Measurements from ENCODE around the gene KRT16. TPM values are rescaled to one million over a fixed set of nuclear protein-coding genes. Genes with fewer than 3 reads are reported as not detected.
"Not testable (repeated sequence)": the region's sequence is repeated elsewhere in the genome, so short reads cannot be mapped to it uniquely, and the experiment has no call there.

Gene KRT16
- total RNA-seq, 4 donors from 2014 or later, result 1.3 to 2.0 TPM; not detected in 2

DNA sequence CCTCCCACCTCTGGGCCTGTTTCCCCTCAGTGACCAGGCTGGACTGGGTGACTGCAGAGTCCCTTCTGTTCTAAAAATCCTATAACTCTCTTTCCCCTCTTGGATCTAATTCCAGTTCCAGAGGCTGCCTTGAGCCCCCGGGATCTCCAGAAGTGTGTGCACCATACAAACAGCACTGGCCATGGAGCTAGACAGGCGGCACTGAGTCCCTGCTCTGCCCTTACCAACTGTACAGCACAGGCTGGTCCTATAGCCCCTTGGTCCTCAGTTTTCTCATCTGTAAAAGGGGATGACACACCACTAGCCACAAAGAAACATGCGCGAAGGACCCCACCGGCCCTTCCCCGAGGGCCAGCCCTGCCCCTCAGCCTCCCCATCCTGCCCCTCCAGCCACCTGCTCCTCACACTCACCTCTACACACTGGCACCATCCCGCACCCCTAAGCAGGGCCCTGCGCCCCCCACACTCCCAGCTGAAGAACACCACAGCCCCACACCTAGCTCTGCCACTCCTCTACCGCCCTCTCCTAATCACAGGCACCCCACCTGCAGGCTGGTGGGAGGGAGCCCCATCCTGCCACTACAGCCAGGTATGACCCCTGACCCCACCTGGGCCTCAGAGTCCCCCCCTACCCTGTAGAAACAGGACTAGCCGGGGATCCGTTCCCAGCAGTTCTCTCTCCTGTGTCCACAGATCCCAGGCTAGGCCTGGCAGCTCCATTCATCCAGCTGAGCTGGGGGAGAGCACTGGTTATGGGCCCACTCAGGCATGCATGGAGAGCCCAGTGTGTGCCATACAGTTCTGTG, 913 bp upstream of the KRT16 start:
- H3K27me3 ChIP-seq, result no peaks in the 10 kb centered on the region
- no peak for DNase-seq
- no peak for TF ChIP-seq CTCF (IDR thresholded peaks at IDR 0.05)
- TF ChIP-seq POLR2A (IDR thresholded peaks at IDR 0.05), result no peak

GRCh38 chr17:41610965-41611640, 1.5 kb downstream of the KRT16 start:
- H3K36me3 ChIP-seq, result no peaks in the 10 kb centered on the region
- no peaks in the 10 kb centered on the region for H3K27me3 ChIP-seq
- TF ChIP-seq POLR2A (IDR thresholded peaks at IDR 0.05), result no peak
- 91 to 93% methylated on average over 21 to 23 of the region's 25 CpGs for WGBS, 2 donors
- no peak for DNase-seq
- no peaks in the 10 kb centered on the region for H3K9me3 ChIP-seq
- intact Hi-C loops (cut with DNase I), result no loop called here
- no peak overlapping the region for H3K27ac ChIP-seq
- no peaks in the 10 kb centered on the region for H3K4me1 ChIP-seq
- H3K4me3 ChIP-seq (replicated peaks in 1 of 3), result no peak overlapping the region

More for the DNA sequence above, 913 bp upstream of the KRT16 start:
- intact Hi-C loops (cut with DNase I), result no loop called here
- 80 to 83% methylated on average over 9 to 11 of the region's 11 CpGs for WGBS, 2 donors
- H3K4me1 ChIP-seq, result no peaks in the 10 kb centered on the region
- H3K4me3 ChIP-seq (replicated peaks in 1 of 3), result no peak overlapping the region
- no peaks in the 10 kb centered on the region for H3K36me3 ChIP-seq
- no peaks in the 10 kb centered on the region for H3K9me3 ChIP-seq
- H3K27ac ChIP-seq, result no peak overlapping the region

DNA sequence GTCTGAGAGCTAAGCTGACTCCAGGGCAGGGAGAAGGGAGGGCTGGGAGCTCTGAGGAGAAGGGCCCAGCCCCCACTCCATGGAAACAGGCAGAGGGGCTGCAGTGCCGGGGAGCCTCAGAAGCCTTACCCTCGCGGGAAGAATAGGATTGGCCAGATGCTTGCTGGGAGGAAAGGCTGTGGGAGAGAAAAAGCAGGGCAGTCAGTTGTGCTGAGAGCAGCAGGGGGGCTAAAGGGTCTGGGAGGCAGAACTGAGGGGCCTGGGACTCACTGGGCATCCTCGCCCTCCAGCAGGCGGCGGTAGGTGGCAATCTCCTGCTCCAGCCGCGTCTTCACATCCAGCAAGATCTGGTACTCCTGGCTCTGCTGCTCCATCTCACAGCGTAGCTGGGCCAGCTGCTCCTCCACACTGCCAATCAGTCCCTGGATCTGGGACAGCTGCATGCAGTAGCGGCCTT, 2.5 kb downstream of the KRT16 start:
- DNase-seq; H3K4me1 ChIP-seq; H3K27ac ChIP-seq; H3K4me3 ChIP-seq (replicated peaks in 1 of 3); intact Hi-C loops (cut with DNase I); H3K9me3 ChIP-seq; H3K27me3 ChIP-seq; H3K36me3 ChIP-seq: not testable (repeated sequence)
- WGBS, 2 donors, result 11% methylated on average over 9 to 10 of the region's 10 CpGs

GRCh38 chr17:41606930-41607329, 5.6 kb downstream of the KRT16 start:
- H3K4me3 ChIP-seq (replicated peaks in 1 of 3); H3K36me3 ChIP-seq; DNase-seq; H3K9me3 ChIP-seq; H3K27ac ChIP-seq; H3K4me1 ChIP-seq; H3K27me3 ChIP-seq; intact Hi-C loops (cut with DNase I): not testable (repeated sequence)
- 81 to 84% methylated on average over 4 of the region's 4 CpGs for WGBS, 2 donors

DNA sequence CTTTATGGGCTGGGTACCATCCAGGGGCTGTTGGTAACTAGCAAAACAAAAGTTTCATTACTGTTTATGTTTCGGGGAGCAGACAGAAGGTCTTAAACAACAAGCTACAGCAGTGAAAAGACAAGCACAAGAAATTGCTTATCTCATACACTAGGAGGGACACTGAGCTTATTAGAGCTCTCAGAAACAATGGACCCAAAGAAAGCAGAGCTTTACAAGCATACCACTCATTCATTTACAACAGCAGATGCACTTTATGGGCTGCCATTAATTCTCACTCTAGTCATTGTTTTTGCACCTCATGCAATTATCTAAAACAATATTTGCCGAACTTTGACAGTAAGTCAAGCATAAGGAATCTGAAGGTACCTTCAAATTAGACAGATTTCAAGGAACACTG, 10.0 kb downstream of the KRT16 start:
- H3K4me3 ChIP-seq (replicated peaks in 1 of 3), result no peak overlapping the region

GRCh38 chr17:41600318-41600717, 12.2 kb downstream of the KRT16 start:
- Histone ChIP-seq H3K9me3 (no peaks in the 10 kb centered on the region), H3K27me3 (no peaks in the 10 kb centered on the region), H3K4me3 (replicated peaks in 1 of 3) (no peak overlapping the region), H3K4me1 (no peaks in the 10 kb centered on the region), H3K27ac (no peak overlapping the region), H3K36me3 (no peaks in the 10 kb centered on the region)
- 69 to 74% methylated on average over 4 of the region's 4 CpGs for WGBS, 2 donors
- intact Hi-C loops (cut with DNase I), result no loop called here
- DNase-seq, result no peak
- TF ChIP-seq POLR2A (IDR thresholded peaks at IDR 0.05) (no peak), CTCF (IDR thresholded peaks at IDR 0.05) (no peak)

More for the DNA sequence above, 10.0 kb downstream of the KRT16 start:
- H3K9me3 ChIP-seq, result no peaks in the 10 kb centered on the region
- DNase-seq, result no peak
- no peaks in the 10 kb centered on the region for H3K27me3 ChIP-seq
- intact Hi-C loops (cut with DNase I), result no loop called here
- no peaks in the 10 kb centered on the region for H3K36me3 ChIP-seq
- no peak overlapping the region for H3K27ac ChIP-seq
- no peak for TF ChIP-seq POLR2A (IDR thresholded peaks at IDR 0.05)
- no peak for TF ChIP-seq CTCF (IDR thresholded peaks at IDR 0.05)
- WGBS, 2 donors, result 57 to 62% methylated on average over 2 of the region's 2 CpGs
- H3K4me1 ChIP-seq, result no peaks in the 10 kb centered on the region
